Esophagus (tissue), 2 donors: ENCODE results near the gene TNFRSF19. TPM values are rescaled to one million over a fixed set of nuclear protein-coding genes. Genes with fewer than 3 reads are reported as not detected.
"Not testable (repeated sequence)": the region's sequence is repeated elsewhere in the genome, so short reads cannot be mapped to it uniquely, and the experiment has no call there.

Experiments
- H3K27ac ChIP-seq, 2 donors: one replicate each; pipeline ENCODE4 v1.5.1; 2013; ENCODE audit warnings: low read depth in 2 of 2, mild to moderate bottlenecking in 2 of 2, inconsistent platforms in 1 of 2, low read length in 1 of 2, moderate library complexity in 1 of 2
- H3K27me3 ChIP-seq, 2 donors: one replicate each; pipeline ENCODE4 v1.6.1; 2013; ENCODE audit warnings: low read length in 2 of 2, control low read depth in 1 of 2, mild to moderate bottlenecking in 1 of 2; ENCODE audit not compliant: insufficient read depth in 2 of 2, control insufficient read depth in 1 of 2
- H3K36me3 ChIP-seq, 2 donors: one replicate each; pipeline ENCODE4 v1.6.1; 2013; ENCODE audit warnings: low read length in 1 of 2; ENCODE audit not compliant: control insufficient read depth in 2 of 2, insufficient read depth in 2 of 2
- H3K4me1 ChIP-seq, 2 donors: one replicate each; pipeline ENCODE4 v1.6.1; 2013; ENCODE audit warnings: low read length in 1 of 2; ENCODE audit not compliant: control insufficient read depth in 2 of 2, insufficient read depth in 2 of 2
- H3K4me3 ChIP-seq, 2 donors: one replicate each; pipeline ENCODE4 v1.5.1; 2013; ENCODE audit warnings: low read length in 2 of 2, mild to moderate bottlenecking in 2 of 2, low read depth in 1 of 2, moderate library complexity in 1 of 2
- H3K9me3 ChIP-seq, 2 donors: one replicate each; pipeline ENCODE4 v1.6.1; 2013; ENCODE audit warnings: mild to moderate bottlenecking in 2 of 2, low read depth in 1 of 2, low read length in 1 of 2, moderate library complexity in 1 of 2; ENCODE audit not compliant: control insufficient read depth in 2 of 2, insufficient read depth in 1 of 2
- WGBS, 2 donors: extraction: QIAGEN DNeasy Blood & Tissue Kit; methylation state at CpG; one replicate each; pipeline ENCODE4 v1.1.7; 2013; 5-methylcytosine and 5-hydroxymethylcytosine counted together
- polyA plus RNA-seq, 2 donors: library from polyadenylated mRNA; stranded (reverse); fragments of 200-250 nt; gene quantifications; one replicate each; pipeline ENCODE4 v1.2.3, GENCODE V29; 2013
- donor health status: healthy with polysubstance abuse.
- donor health status: Bipolar disorder and iron deficiency.

TNFRSF19 gene
- polyA plus RNA-seq, 2 donors = 4.2 to 6.3 TPM

DNA sequence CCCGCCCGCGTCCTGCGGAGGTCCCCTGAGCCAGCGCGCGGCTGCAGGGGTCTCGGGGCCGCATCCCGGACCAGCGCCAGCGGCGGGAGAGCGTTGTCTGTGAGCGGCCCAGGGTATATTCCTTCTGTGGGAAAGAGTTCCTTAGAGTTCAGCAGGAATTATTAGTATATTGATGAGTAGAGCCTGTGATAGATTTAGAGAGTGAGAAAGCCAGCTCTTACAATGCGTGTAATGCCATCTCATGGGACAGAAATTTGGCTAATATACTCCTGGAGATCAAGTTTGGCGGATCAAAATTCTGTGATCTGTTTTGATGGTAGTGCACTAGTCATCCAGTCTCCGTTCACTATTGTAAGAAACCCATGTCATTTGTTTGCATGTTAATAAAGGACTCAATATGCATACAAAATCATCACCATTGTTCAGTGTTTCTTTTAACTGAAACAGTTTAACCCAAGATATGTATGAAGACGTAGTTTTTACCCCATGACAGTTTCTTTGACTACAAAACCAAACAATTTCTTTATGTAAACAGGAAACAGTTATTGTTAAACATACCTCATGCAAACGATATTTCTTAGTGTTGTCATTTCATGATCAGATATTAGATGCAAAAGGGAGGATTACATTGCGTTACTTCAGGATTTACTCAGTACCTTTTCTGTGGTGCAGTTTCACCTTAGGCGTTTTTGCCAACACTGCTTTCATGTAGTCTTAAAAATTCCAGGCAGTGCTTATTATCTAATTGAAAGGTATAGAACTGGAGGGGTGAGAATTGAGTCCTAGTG lies 9.9 kb downstream of the TNFRSF19 start:
- Histone ChIP-seq H3K27me3 (no peaks in the 10 kb centered on the region), H3K4me1 (no peaks in the 10 kb centered on the region), H3K9me3 (no peaks in the 10 kb centered on the region), H3K36me3 (no peaks in the 10 kb centered on the region), H3K4me3 (peak overlapping the region; percentile 69 to 79), H3K27ac (peak overlapping the region; percentile 36 to 42)
- 5 to 6% methylated on average over 20 to 22 of the region's 22 CpGs for WGBS, 2 donors

DNA sequence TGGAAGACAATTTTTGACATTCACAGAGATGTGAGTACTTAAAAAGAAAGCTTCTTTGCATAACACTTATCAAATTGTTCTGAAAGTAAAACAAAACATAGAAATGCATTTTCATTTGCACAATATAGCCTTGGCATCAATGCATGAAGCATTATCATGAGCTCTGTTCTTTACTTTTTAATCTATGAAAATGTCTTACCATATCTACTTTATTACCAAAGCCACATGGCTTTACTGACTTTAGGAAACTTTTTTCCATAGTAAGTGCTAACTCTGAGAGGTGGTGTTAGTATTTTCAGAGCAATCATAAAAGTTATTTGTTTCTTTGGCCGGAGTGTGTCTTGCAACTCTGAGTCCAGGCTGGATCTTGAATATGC lies 10.5 kb downstream of the TNFRSF19 start:
- 51 to 68% methylated on average over 1 of the region's 1 CpG for WGBS, 2 donors
- H3K4me3 ChIP-seq = peak overlapping the region in 1 of 2 donors; percentile 69
- no peaks in the 10 kb centered on the region for H3K4me1 ChIP-seq

DNA sequence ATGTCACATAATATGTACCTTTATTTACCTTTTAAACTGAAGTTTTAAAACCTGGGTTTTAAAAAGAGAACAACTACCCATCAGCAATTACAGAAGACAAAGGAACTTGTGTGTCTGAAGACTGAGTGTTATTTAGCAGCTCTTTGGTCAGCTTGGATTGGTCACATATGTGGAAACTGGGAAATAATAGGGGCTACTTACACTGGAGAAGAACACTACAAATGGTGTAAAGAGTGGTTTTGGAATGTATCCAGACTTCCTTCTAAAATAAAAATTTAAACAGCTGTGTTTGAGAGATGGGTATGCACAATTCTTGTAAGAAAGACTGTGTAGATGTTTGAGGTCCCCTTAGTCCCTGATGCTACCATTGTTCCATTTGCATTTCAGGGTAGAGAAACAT lies 13.3 kb downstream of the TNFRSF19 start:
- H3K9me3 ChIP-seq = no peaks in the 10 kb centered on the region
- H3K4me3 ChIP-seq = no peak overlapping the region
- H3K27ac ChIP-seq = no peak overlapping the region
- H3K36me3 ChIP-seq = no peaks in the 10 kb centered on the region
- H3K27me3 ChIP-seq = no peaks in the 10 kb centered on the region
- no peaks in the 10 kb centered on the region for H3K4me1 ChIP-seq

More for the DNA sequence above, 10.5 kb downstream of the TNFRSF19 start:
- Histone ChIP-seq H3K36me3 (no peaks in the 10 kb centered on the region), H3K27ac (no peak overlapping the region), H3K9me3 (no peaks in the 10 kb centered on the region), H3K27me3 (no peaks in the 10 kb centered on the region)

DNA sequence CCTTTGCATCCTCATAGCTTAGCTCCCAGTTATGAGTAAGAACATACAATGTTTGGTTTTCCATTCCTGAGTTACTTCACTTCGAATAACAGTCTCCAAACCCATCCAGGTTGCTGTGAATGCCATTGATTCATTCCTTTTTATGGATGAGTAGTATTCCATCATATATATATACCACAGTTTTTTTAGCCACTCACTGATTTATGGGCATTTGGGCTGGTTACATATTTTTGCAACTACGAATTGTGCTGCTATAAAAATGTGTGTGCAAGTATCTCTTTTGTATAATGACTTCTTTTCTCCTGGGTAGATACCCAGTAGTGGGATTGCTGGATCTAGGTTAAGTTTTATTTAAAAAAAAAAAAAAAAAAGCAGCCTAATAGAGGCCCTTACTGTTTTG lies 14.1 kb downstream of the TNFRSF19 start:
- Histone ChIP-seq H3K27ac (no peak overlapping the region), H3K4me1 (no peaks in the 10 kb centered on the region), H3K27me3 (no peaks in the 10 kb centered on the region), H3K4me3 (no peak overlapping the region), H3K9me3 (no peaks in the 10 kb centered on the region), H3K36me3 (no peaks in the 10 kb centered on the region)
- WGBS, 2 donors = 53 to 56% methylated on average over 2 of the region's 2 CpGs

DNA sequence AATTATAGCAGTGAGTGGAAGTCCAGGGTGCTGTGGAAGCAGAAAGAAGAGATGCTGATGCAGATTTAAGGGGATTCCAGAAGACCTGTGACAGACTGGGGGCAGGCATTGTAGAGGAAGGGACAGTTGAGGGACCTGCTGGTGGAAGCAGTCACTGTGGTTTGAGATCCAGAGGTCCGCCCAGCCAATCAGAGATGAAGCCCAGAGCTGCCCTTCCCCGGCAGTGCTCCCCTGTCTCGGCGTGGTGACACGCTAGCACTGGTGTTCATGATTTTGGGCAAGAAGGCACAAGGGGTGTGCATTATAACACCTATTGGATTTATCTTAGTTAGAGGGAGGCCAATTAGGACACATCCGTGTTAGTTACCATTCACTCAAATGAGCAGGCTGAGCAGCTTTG lies 16.1 kb downstream of the TNFRSF19 start:
- WGBS, 2 donors = 83 to 85% methylated on average over 6 of the region's 6 CpGs
- no peaks in the 10 kb centered on the region for H3K9me3 ChIP-seq
- H3K36me3 ChIP-seq = no peaks in the 10 kb centered on the region
- H3K27ac ChIP-seq = no peak overlapping the region
- no peaks in the 10 kb centered on the region for H3K4me1 ChIP-seq
- no peaks in the 10 kb centered on the region for H3K27me3 ChIP-seq
- H3K4me3 ChIP-seq = no peak overlapping the region

DNA sequence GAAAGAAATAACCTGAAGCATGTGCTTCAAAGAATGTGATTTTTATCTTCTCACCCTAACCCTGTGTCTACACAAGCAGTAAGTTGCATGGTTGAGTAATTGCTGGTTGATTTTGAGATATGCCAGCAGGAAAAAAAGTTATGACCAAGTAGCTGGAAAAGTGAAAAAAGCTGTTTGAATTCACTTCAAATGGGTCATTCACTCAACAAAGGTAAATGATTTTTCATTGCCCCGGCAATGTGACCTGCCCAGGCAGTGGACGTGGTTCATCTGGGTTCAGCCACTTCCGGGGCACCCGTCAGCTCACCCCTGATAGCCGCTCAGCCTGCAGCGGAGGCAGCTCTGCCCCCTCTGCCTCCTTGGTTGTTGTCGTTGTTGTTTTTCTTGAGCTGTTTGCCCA lies 18.5 kb downstream of the TNFRSF19 start:
- WGBS, 2 donors = 82 to 86% methylated on average over 7 of the region's 7 CpGs
- Histone ChIP-seq H3K36me3 (no peaks in the 10 kb centered on the region), H3K27ac (no peak overlapping the region)

DNA sequence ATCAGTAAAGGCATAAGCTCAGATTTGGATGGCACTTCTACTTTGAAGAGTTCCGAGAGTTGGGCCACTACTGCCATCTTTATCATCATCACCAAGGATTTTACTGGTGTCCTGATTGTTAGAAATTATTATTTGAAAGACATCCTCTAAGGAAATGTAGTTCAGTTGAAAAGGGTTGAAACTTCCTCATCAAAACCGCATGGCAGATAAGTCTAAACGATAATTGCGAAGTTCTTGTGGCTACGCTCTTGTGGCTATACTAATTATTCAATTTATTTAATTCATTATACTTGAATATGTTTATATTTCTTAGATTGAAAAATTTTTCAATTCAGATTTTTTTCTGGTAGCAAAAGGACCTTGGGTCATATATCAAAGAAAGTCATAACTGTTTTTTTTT lies 22.4 kb downstream of the TNFRSF19 start:
- no peak overlapping the region for H3K4me3 ChIP-seq
- no peaks in the 10 kb centered on the region for H3K36me3 ChIP-seq
- H3K4me1 ChIP-seq = no peaks in the 10 kb centered on the region
- H3K27ac ChIP-seq = no peak overlapping the region
- WGBS, 2 donors = 80 to 88% methylated on average over 5 of the region's 5 CpGs
- no peaks in the 10 kb centered on the region for H3K27me3 ChIP-seq
- H3K9me3 ChIP-seq = no peaks in the 10 kb centered on the region

More for the DNA sequence above, 18.5 kb downstream of the TNFRSF19 start:
- no peaks in the 10 kb centered on the region for H3K27me3 ChIP-seq
- H3K4me3 ChIP-seq = no peak overlapping the region
- no peaks in the 10 kb centered on the region for H3K4me1 ChIP-seq
- no peaks in the 10 kb centered on the region for H3K9me3 ChIP-seq

DNA sequence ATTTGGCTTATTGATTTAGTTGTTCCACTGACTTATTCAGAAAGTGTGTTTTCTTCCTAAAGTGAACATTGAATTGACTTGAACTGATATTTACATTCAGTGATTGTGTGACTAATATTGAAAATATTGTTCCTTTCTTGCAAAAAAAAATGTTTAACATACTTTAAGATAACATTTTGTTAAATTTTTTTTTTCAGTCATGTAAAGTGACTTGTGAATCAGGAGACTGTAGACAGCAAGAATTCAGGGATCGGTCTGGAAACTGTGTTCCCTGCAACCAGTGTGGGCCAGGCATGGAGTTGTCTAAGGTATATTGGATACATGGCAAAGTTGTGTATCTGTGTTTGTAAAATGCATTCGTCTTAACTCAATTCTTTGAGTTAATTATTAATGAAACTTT lies 22.9 kb downstream of the TNFRSF19 start:
- Histone ChIP-seq H3K36me3 (no peaks in the 10 kb centered on the region), H3K27me3 (no peaks in the 10 kb centered on the region), H3K4me1 (no peaks in the 10 kb centered on the region), H3K9me3 (no peaks in the 10 kb centered on the region), H3K4me3 (no peak overlapping the region), H3K27ac (no peak overlapping the region)
- 76 to 94% methylated on average over 2 of the region's 2 CpGs for WGBS, 2 donors

DNA sequence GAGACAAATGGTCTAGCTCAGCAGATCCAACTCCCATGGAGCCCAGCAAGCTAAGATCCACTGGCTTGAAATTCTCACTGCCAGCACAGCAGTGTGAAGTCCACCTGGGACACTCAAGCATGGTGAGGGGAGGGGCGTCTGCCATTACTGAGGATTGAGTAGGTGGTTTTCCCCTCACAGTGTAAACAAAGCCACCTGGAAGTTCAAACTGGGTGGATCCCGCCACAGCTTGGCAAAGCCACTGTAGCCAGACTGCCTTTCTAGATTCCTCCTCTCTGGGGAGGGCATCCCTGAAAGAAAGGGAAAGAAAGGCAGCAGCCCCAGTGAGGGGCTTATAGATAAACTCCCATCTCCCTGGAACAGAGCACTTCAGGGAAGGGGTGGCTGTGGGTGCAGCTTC lies 24.1 kb downstream of the TNFRSF19 start:
- H3K27me3 ChIP-seq, H3K4me3 ChIP-seq, H3K9me3 ChIP-seq, H3K27ac ChIP-seq, H3K36me3 ChIP-seq, H3K4me1 ChIP-seq: not testable (repeated sequence)
- WGBS, 2 donors = 63 to 92% methylated on average over 2 of the region's 2 CpGs

DNA sequence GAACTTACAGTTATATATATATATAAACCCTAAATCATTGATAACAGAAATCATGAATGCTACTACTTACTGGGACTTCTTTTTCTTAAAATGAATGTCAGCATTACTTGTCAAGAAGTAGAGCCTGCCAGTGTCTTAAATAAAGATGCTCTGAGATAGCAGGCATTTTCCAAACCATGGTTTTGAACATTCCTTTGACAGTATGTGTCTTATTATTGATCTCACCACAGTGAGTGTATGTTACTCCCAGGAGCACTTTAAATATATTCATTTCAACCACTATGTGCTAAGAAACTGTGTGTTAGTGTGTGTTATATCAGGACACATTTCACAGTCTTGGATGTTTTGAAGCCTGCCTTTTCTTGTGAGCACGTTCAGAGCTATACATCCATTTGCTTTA lies 28.2 kb downstream of the TNFRSF19 start:
- 68 to 71% methylated on average over 1 of the region's 1 CpG for WGBS, 2 donors
- no peak overlapping the region for H3K4me3 ChIP-seq
- H3K27ac ChIP-seq = no peak overlapping the region
- H3K27me3 ChIP-seq = no peaks in the 10 kb centered on the region
- no peaks in the 10 kb centered on the region for H3K36me3 ChIP-seq
- H3K4me1 ChIP-seq = no peaks in the 10 kb centered on the region
- no peaks in the 10 kb centered on the region for H3K9me3 ChIP-seq
